ENCODE data around the gene FAM219B.
"Not testable (repeated sequence)": the region's sequence is repeated elsewhere in the genome, so short reads cannot be mapped to it uniquely, and the experiment has no call there.

The FAM219B gene

GRCh38 chr15:74917676-74918075 lies 11.0 kb upstream of the FAM219B start:
- H3K4me3 ChIP-seq (replicated peaks; ENCODE audit: low read depth, low read length), result no peak overlapping the region
- no peak for TF ChIP-seq CTCF (IDR thresholded peaks at IDR 0.05; ENCODE audit: low read length, missing control alignments)
- no peak for DNase-seq (ENCODE audit: low read depth)

GRCh38 chr15:74913799-74914198 lies 7.1 kb upstream of the FAM219B start:
- DNase-seq (ENCODE audit: low read depth); H3K4me3 ChIP-seq (replicated peaks; ENCODE audit: low read depth, low read length): not testable (repeated sequence)

GRCh38 chr15:74913041-74913440 lies 6.4 kb upstream of the FAM219B start:
- H3K4me3 ChIP-seq (replicated peaks; ENCODE audit: low read depth, low read length), result no peak overlapping the region
- peak; percentile 21 for DNase-seq (ENCODE audit: low read depth)
- no peak for TF ChIP-seq CTCF (IDR thresholded peaks at IDR 0.05; ENCODE audit: low read length, missing control alignments)

- no peak overlapping the region for H3K4me3 ChIP-seq (replicated peaks; ENCODE audit: low read depth, low read length)
- no peak for TF ChIP-seq CTCF (IDR thresholded peaks at IDR 0.05; ENCODE audit: low read length, missing control alignments)
Measured at GRCh38 chr15:74908635-74909034, 2.0 kb upstream of the FAM219B start.

GRCh38 chr15:74907163-74907870 lies 666 bp upstream of the FAM219B start:
- peak overlapping the region; percentile 82 for H3K4me3 ChIP-seq (replicated peaks; ENCODE audit: low read depth, low read length)
- no peak for DNase-seq (ENCODE audit: low read depth)
- no peak for TF ChIP-seq CTCF (IDR thresholded peaks at IDR 0.05; ENCODE audit: low read length, missing control alignments)

More at GRCh38 chr15:74908635-74909034, 2.0 kb upstream of the FAM219B start:
- no peak for DNase-seq (ENCODE audit: low read depth)

GRCh38 chr15:74906067-74906449 lies 593 bp downstream of the FAM219B start:
- peak; percentile 20 for DNase-seq (ENCODE audit: low read depth)
- peak overlapping the region; percentile 82 for H3K4me3 ChIP-seq (replicated peaks; ENCODE audit: low read depth, low read length)
- TF ChIP-seq CTCF (IDR thresholded peaks at IDR 0.05; ENCODE audit: low read length, missing control alignments), result no peak

- no peak overlapping the region for H3K4me3 ChIP-seq (replicated peaks; ENCODE audit: low read depth, low read length)
- DNase-seq (ENCODE audit: low read depth), result no peak
- no peak for TF ChIP-seq CTCF (IDR thresholded peaks at IDR 0.05; ENCODE audit: low read length, missing control alignments)
Measured at GRCh38 chr15:74904190-74904805, 2.4 kb downstream of the FAM219B start.
